GM20431 (cell line): ENCODE measurements around the gene CRISPLD2.

Experiments
- in situ Hi-C: fragments of 300-500 bp; cut with MseI, MboI; formaldehyde crosslinking; loops from one replicate; pipeline ENCODE4 v1.15.0; 2020; ENCODE audit warnings: low sequenced_read_pairs; ENCODE audit not compliant: unreplicated experiment

CRISPLD2 gene

GRCh38 chr16:84819644-84820304, at the start of gene CRISPLD2:
Gene CRISPLD2 (plus strand): TSS chr16:84819985. CDS start chr16:84838496, 18,511 bp downstream.
- in situ Hi-C loops = no loop called here

- in situ Hi-C loops = no loop called here
These were observed 46.5 kb upstream of the CRISPLD2 start for GRCh38 chr16:84773312-84773711.

GRCh38 chr16:84774810-84775209, 45.0 kb upstream of the CRISPLD2 start:
- in situ Hi-C loops = no loop called here

GRCh38 chr16:84775262-84775810, 44.4 kb upstream of the CRISPLD2 start:
- in situ Hi-C loops = no loop called here

GRCh38 chr16:84777435-84777834, 42.4 kb upstream of the CRISPLD2 start:
- in situ Hi-C loops = no loop called here

GRCh38 chr16:84778720-84779119, 41.1 kb upstream of the CRISPLD2 start:
- in situ Hi-C loops = no loop called here

GRCh38 chr16:84780063-84780462, 39.7 kb upstream of the CRISPLD2 start:
- in situ Hi-C loops = no loop called here

GRCh38 chr16:84780544-84781376, 39.0 kb upstream of the CRISPLD2 start:
- in situ Hi-C loops = no loop called here

GRCh38 chr16:84782846-84783245, 36.9 kb upstream of the CRISPLD2 start:
- in situ Hi-C loops = no loop called here

GRCh38 chr16:84785843-84786581, 33.8 kb upstream of the CRISPLD2 start:
- in situ Hi-C loops = no loop called here

GRCh38 chr16:84786605-84787262, 33.1 kb upstream of the CRISPLD2 start:
- in situ Hi-C loops = no loop called here

- in situ Hi-C loops = no loop called here
These were observed 32.5 kb upstream of the CRISPLD2 start for GRCh38 chr16:84787263-84787622.

GRCh38 chr16:84788920-84789391, 30.8 kb upstream of the CRISPLD2 start:
- in situ Hi-C loops = no loop called here

- in situ Hi-C loops = no loop called here
These were observed 30.4 kb upstream of the CRISPLD2 start for GRCh38 chr16:84789431-84789830.

GRCh38 chr16:84790301-84790700, 29.5 kb upstream of the CRISPLD2 start:
- in situ Hi-C loops = no loop called here

- in situ Hi-C loops = no loop called here
These were observed 28.7 kb upstream of the CRISPLD2 start for GRCh38 chr16:84791088-84791487.

GRCh38 chr16:84791501-84791900, 28.3 kb upstream of the CRISPLD2 start:
- in situ Hi-C loops = no loop called here

- in situ Hi-C loops = no loop called here
These were observed 25.6 kb upstream of the CRISPLD2 start for GRCh38 chr16:84794186-84794585.

GRCh38 chr16:84794626-84795025, 25.2 kb upstream of the CRISPLD2 start:
- in situ Hi-C loops = no loop called here
